GM23338 (cell line): ENCODE measurements around the gene ANKRD55. TPM values are rescaled to one million over a fixed set of nuclear protein-coding genes. Genes with fewer than 3 reads are reported as not detected.

Experiments used
- ATAC-seq: fragments of 200-7000 bp; cut with Tn5 transposase; 3 replicates; pipeline ENCODE4 v1.9.1; 2020
- DNase-seq: peaks from one replicate; pipeline ENCODE4 v3.0.0-alpha.2; 2015; ENCODE audit warnings: low spot score
- H2AFZ ChIP-seq: fragments of 200-600 bp; sonication (generic); 2 replicates; pipeline ENCODE4 v1.8.0; 2016; ENCODE audit warnings: antibody characterized with exemption, mild to moderate bottlenecking, moderate library complexity
- H3F3A ChIP-seq: fragments of 200-600 bp; sonication (generic); replicated peaks from 2 replicates; pipeline ENCODE4 v1.8.0; 2017; ENCODE audit warnings: antibody characterized with exemption, mixed run types, low read depth
- H3K27ac ChIP-seq: fragments of 200-600 bp; sonication (generic); 2 replicates; pipeline ENCODE4 v1.6.1; 2016; ENCODE audit warnings: low read depth
- H3K27me3 ChIP-seq: fragments of 200-600 bp; sonication (generic); 2 replicates; pipeline ENCODE4 v1.8.0; 2016; ENCODE audit warnings: mild to moderate bottlenecking, mixed run types, moderate library complexity; ENCODE audit not compliant: insufficient read depth
- H3K36me3 ChIP-seq: fragments of 200-600 bp; sonication (generic); 2 replicates; pipeline ENCODE4 v1.8.0; 2016; ENCODE audit warnings: mild to moderate bottlenecking; ENCODE audit not compliant: insufficient read depth
- H3K4me1 ChIP-seq: fragments of 200-600 bp; sonication (generic); 2 replicates; pipeline ENCODE4 v1.8.0; 2016; ENCODE audit warnings: mild to moderate bottlenecking, moderate library complexity; ENCODE audit not compliant: insufficient read depth
- H3K4me2 ChIP-seq: fragments of 200-600 bp; sonication (generic); 2 replicates; pipeline ENCODE4 v1.7.1; 2017; ENCODE audit warnings: mixed run types
- H3K4me3 ChIP-seq: fragments of 200-600 bp; sonication (generic); 2 replicates; pipeline ENCODE4 v1.6.1; 2016; ENCODE audit warnings: mixed run types
- H3K79me2 ChIP-seq: fragments of 200-600 bp; sonication (generic); replicated peaks from 2 replicates; pipeline ENCODE4 v1.8.0; 2017; ENCODE audit warnings: mild to moderate bottlenecking; ENCODE audit not compliant: insufficient read depth
- H3K9me2 ChIP-seq: fragments of 200-600 bp; sonication (generic); 2 replicates; pipeline ENCODE4 v1.8.0; 2017; ENCODE audit not compliant: insufficient read depth
- H4K20me1 ChIP-seq: fragments of 200-600 bp; sonication (generic); replicated peaks from 2 replicates; pipeline ENCODE4 v1.8.0; 2017; ENCODE audit warnings: mild to moderate bottlenecking; ENCODE audit not compliant: insufficient read depth
- H3K27ac Mint-ChIP-seq: 2 replicates; pipeline ENCODE4 v1.8.0; 2020; ENCODE audit warnings: inconsistent platforms, mild to moderate bottlenecking, moderate library complexity, mixed read lengths
- H3K27me3 Mint-ChIP-seq: 3 replicates; pipeline ENCODE4 v1.8.0; 2022; ENCODE audit warnings: low read depth, mild to moderate bottlenecking, moderate library complexity, mixed read lengths, inconsistent platforms; ENCODE audit not compliant: insufficient read depth, poor library complexity
- H3K36me3 Mint-ChIP-seq: 3 replicates; pipeline ENCODE4 v1.8.0; 2021; ENCODE audit warnings: low read depth, mild to moderate bottlenecking, inconsistent platforms, moderate library complexity, mixed read lengths
- H3K4me1 Mint-ChIP-seq: 3 replicates; pipeline ENCODE4 v1.8.0; 2020; ENCODE audit warnings: mild to moderate bottlenecking, inconsistent platforms, mixed read lengths
- H3K4me3 Mint-ChIP-seq: 3 replicates; pipeline ENCODE4 v1.8.0; 2021; ENCODE audit warnings: moderate library complexity, mild to moderate bottlenecking, inconsistent platforms, mixed read lengths
- H3K9me3 Mint-ChIP-seq: 3 replicates; pipeline ENCODE4 v1.8.0; 2020; ENCODE audit warnings: moderate library complexity, mild to moderate bottlenecking, inconsistent platforms, mixed read lengths
- CREB1 ChIP-seq: fragments of 250-450 bp; sonication (Bioruptor Pico); IDR thresholded peaks from 2 replicates; pipeline ENCODE4 v1.5.0; 2020; ENCODE audit warnings: low read depth, mild to moderate bottlenecking, moderate library complexity
- EZH2 ChIP-seq: fragments of 200-600 bp; sonication (generic); IDR thresholded peaks from one replicate; pipeline ENCODE4 v1.8.0; 2017; ENCODE audit warnings: antibody characterized with exemption, mild to moderate bottlenecking, low read depth; ENCODE audit not compliant: unreplicated experiment
- EZH2phosphoT487 ChIP-seq: fragments of 200-600 bp; sonication (generic); IDR thresholded peaks from one replicate; pipeline ENCODE4 v1.8.1; 2018; ENCODE audit warnings: antibody characterized with exemption; ENCODE audit not compliant: unreplicated experiment
- JUNB ChIP-seq: IDR thresholded peaks from one replicate; pipeline ENCODE4 v1.6.1; 2016; ENCODE audit warnings: antibody characterized with exemption; ENCODE audit not compliant: unreplicated experiment
- NANOG ChIP-seq: IDR thresholded peaks from 2 replicates; pipeline ENCODE4 v1.6.1; 2016; ENCODE audit warnings: antibody characterized with exemption, borderline replicate concordance
- POLR2AphosphoS5 ChIP-seq: IDR thresholded peaks from 2 replicates; pipeline ENCODE4 v1.6.1; 2016; ENCODE audit warnings: antibody characterized with exemption, low read depth
- STAT1 ChIP-seq: IDR thresholded peaks from one replicate; pipeline ENCODE4 v1.6.1; 2016; ENCODE audit warnings: antibody characterized with exemption; ENCODE audit not compliant: unreplicated experiment
- ZNF114 ChIP-seq: fragments of 250-450 bp; sonication (Bioruptor Pico); IDR thresholded peaks from 2 replicates; pipeline ENCODE4 v1.5.0; 2020; ENCODE audit warnings: mild to moderate bottlenecking, moderate library complexity
- ZNF331 ChIP-seq: fragments of 250-450 bp; sonication (Bioruptor Pico); IDR thresholded peaks from 2 replicates; pipeline ENCODE4 v1.5.0; 2020; ENCODE audit warnings: low read depth, mild to moderate bottlenecking, moderate library complexity
- polyA plus RNA-seq: library from polyadenylated mRNA; unstranded; fragments of >200 nt; fragmentation: Nextera tagmentation; extraction: Ambion mirVana; gene quantifications from 2 replicates; pipeline ENCODE4 v1.2.1, GENCODE V29; 2016
- total RNA-seq: library from RNA; depleted of rRNA; stranded (reverse); fragments of >200 nt; shearing (Covaris generic); gene quantifications from 2 replicates; pipeline ENCODE4 v1.2.3, GENCODE V29; 2014
- TF ChIP-seq, protein P1 (sequence below): fragments of 250-450 bp; sonication (Bioruptor Pico); IDR thresholded peaks from 2 replicates; pipeline ENCODE4 v1.5.0; 2020; ENCODE audit warnings: mild to moderate bottlenecking, moderate library complexity
- TF ChIP-seq, protein P2 (sequence below), 2 experiments: fragments of 200-600 bp in 1 of 2; sonication (generic) in 1 of 2; conservative IDR thresholded peaks; 2 replicates each; pipeline versions ENCODE4 v1.5.1 to v1.6.1; 2016 to 2017; ENCODE audit warnings: antibody characterized with exemption in 2 of 2, low read depth in 2 of 2, mild to moderate bottlenecking in 2 of 2, moderate library complexity in 1 of 2
- TF ChIP-seq, protein P3 (sequence below): IDR thresholded peaks from one replicate; pipeline ENCODE4 v1.6.1; 2018; ENCODE audit warnings: antibody characterized with exemption; ENCODE audit not compliant: unreplicated experiment
- TF ChIP-seq, protein P4 (sequence below): IDR thresholded peaks from 2 replicates; pipeline ENCODE4 v1.6.1; 2016; ENCODE audit warnings: antibody characterized with exemption

The ANKRD55 gene
- total and polyA plus RNA-seq, 2 experiments from 2014 or later: not detected

DNA sequence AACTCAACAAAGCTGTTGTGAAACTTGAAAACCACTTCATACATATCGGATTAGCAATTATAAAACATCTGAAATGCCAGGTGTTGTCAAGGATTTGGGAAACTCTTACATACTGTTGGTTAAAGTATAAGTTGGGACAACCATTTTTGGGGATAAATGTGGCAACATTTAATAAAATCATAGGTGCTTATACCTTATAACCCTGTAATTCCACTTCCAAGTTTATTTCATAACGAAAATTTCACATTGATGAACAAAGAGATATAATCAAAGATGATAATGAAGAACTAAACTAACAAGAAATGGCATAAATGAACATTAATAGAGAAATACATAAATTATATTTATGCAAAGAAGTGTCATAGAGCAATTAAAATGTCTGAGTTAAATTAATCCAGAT lies 54.3 kb downstream of the ANKRD55 start (continued):
- TF ChIP-seq, protein P1, sequence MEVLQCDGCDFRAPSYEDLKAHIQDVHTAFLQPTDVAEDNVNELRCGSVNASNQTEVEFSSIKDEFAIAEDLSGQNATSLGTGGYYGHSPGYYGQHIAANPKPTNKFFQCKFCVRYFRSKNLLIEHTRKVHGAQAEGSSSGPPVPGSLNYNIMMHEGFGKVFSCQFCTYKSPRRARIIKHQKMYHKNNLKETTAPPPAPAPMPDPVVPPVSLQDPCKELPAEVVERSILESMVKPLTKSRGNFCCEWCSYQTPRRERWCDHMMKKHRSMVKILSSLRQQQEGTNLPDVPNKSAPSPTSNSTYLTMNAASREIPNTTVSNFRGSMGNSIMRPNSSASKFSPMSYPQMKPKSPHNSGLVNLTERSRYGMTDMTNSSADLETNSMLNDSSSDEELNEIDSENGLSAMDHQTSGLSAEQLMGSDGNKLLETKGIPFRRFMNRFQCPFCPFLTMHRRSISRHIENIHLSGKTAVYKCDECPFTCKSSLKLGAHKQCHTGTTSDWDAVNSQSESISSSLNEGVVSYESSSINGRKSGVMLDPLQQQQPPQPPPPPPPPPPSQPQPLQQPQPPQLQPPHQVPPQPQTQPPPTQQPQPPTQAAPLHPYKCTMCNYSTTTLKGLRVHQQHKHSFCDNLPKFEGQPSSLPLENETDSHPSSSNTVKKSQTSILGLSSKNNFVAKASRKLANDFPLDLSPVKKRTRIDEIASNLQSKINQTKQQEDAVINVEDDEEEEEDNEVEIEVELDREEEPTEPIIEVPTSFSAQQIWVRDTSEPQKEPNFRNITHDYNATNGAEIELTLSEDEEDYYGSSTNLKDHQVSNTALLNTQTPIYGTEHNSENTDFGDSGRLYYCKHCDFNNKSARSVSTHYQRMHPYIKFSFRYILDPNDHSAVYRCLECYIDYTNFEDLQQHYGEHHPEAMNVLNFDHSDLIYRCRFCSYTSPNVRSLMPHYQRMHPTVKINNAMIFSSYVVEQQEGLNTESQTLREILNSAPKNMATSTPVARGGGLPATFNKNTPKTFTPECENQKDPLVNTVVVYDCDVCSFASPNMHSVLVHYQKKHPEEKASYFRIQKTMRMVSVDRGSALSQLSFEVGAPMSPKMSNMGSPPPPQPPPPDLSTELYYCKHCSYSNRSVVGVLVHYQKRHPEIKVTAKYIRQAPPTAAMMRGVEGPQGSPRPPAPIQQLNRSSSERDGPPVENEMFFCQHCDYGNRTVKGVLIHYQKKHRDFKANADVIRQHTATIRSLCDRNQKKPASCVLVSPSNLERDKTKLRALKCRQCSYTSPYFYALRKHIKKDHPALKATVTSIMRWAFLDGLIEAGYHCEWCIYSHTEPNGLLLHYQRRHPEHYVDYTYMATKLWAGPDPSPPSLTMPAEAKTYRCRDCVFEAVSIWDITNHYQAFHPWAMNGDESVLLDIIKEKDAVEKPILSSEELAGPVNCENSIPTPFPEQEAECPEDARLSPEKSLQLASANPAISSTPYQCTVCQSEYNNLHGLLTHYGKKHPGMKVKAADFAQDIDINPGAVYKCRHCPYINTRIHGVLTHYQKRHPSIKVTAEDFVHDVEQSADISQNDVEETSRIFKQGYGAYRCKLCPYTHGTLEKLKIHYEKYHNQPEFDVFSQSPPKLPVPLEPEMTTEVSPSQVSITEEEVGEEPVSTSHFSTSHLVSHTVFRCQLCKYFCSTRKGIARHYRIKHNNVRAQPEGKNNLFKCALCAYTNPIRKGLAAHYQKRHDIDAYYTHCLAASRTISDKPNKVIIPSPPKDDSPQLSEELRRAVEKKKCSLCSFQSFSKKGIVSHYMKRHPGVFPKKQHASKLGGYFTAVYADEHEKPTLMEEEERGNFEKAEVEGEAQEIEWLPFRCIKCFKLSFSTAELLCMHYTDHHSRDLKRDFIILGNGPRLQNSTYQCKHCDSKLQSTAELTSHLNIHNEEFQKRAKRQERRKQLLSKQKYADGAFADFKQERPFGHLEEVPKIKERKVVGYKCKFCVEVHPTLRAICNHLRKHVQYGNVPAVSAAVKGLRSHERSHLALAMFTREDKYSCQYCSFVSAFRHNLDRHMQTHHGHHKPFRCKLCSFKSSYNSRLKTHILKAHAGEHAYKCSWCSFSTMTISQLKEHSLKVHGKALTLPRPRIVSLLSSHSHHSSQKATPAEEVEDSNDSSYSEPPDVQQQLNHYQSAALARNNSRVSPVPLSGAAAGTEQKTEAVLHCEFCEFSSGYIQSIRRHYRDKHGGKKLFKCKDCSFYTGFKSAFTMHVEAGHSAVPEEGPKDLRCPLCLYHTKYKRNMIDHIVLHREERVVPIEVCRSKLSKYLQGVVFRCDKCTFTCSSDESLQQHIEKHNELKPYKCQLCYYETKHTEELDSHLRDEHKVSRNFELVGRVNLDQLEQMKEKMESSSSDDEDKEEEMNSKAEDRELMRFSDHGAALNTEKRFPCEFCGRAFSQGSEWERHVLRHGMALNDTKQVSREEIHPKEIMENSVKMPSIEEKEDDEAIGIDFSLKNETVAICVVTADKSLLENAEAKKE (CRISPR knock-in tag): no peak

DNA sequence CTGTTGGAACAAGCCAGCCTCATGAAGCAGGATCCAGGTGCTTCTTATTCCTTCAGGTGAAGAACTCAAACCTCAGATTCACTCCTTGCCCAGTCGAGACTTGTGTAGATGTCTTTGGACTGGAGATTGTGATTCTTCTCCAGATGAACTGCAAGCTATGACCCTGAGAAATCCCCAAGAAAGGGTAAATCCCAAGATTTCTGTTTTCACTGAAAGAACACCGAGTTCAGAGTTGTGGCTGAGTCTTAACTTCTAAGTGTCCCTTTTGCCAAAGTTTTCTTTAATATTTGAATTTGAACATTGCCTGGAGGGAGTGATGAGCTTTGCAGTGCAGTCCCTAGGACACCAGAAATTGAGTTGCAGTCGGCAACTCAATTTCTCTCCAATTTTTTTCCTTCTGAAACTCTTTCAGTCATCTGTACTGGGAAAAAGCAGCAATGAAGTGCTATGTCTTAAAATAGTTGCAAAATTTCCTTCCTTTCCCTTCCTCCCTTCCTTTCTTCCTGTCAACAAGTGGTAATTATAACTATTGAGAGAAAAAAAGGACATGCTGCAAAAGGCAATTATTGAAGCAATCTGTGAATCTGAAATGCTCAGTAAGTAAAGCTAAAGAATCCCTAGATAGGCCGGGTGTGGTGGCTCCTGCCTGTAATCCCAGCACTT lies 56.1 kb downstream of the ANKRD55 start:
- H3K79me2 ChIP-seq: no peaks in the 10 kb centered on the region
- no peaks in the 10 kb centered on the region for H3F3A ChIP-seq
- no peak overlapping the region for H3K4me3 Mint-ChIP-seq
- no peaks in the 10 kb centered on the region for H4K20me1 ChIP-seq
- no peak overlapping the region for H3K27ac ChIP-seq
- H3K4me1 Mint-ChIP-seq: peaks cover 10% of the 10 kb centered on the region
- no peak overlapping the region for H3K27ac Mint-ChIP-seq
- no peaks in the 10 kb centered on the region for H3K36me3 Mint-ChIP-seq
- H3K4me3 ChIP-seq: no peak overlapping the region
- H2AFZ ChIP-seq: peak overlapping the region; percentile 11; the same call in 1 of the 2 replicates
- H3K9me2 ChIP-seq: peaks cover 3% of the 10 kb centered on the region; the same call in 1 of the 2 replicates
- TF ChIP-seq EZH2phosphoT487 (no peak), NANOG (no peak), JUNB (no peak), CREB1 (CRISPR knock-in tag) (no peak), ZNF114 (CRISPR knock-in tag) (no peak), STAT1 (no peak), POLR2AphosphoS5 (no peak), ZNF331 (CRISPR knock-in tag) (no peak), EZH2 (no peak)
- TF ChIP-seq, protein P2, sequence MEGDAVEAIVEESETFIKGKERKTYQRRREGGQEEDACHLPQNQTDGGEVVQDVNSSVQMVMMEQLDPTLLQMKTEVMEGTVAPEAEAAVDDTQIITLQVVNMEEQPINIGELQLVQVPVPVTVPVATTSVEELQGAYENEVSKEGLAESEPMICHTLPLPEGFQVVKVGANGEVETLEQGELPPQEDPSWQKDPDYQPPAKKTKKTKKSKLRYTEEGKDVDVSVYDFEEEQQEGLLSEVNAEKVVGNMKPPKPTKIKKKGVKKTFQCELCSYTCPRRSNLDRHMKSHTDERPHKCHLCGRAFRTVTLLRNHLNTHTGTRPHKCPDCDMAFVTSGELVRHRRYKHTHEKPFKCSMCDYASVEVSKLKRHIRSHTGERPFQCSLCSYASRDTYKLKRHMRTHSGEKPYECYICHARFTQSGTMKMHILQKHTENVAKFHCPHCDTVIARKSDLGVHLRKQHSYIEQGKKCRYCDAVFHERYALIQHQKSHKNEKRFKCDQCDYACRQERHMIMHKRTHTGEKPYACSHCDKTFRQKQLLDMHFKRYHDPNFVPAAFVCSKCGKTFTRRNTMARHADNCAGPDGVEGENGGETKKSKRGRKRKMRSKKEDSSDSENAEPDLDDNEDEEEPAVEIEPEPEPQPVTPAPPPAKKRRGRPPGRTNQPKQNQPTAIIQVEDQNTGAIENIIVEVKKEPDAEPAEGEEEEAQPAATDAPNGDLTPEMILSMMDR (conservative IDR thresholded peaks at IDR 0.05; ENCODE audit: low read depth in 2 of 2): no peak
- TF ChIP-seq, protein P3, sequence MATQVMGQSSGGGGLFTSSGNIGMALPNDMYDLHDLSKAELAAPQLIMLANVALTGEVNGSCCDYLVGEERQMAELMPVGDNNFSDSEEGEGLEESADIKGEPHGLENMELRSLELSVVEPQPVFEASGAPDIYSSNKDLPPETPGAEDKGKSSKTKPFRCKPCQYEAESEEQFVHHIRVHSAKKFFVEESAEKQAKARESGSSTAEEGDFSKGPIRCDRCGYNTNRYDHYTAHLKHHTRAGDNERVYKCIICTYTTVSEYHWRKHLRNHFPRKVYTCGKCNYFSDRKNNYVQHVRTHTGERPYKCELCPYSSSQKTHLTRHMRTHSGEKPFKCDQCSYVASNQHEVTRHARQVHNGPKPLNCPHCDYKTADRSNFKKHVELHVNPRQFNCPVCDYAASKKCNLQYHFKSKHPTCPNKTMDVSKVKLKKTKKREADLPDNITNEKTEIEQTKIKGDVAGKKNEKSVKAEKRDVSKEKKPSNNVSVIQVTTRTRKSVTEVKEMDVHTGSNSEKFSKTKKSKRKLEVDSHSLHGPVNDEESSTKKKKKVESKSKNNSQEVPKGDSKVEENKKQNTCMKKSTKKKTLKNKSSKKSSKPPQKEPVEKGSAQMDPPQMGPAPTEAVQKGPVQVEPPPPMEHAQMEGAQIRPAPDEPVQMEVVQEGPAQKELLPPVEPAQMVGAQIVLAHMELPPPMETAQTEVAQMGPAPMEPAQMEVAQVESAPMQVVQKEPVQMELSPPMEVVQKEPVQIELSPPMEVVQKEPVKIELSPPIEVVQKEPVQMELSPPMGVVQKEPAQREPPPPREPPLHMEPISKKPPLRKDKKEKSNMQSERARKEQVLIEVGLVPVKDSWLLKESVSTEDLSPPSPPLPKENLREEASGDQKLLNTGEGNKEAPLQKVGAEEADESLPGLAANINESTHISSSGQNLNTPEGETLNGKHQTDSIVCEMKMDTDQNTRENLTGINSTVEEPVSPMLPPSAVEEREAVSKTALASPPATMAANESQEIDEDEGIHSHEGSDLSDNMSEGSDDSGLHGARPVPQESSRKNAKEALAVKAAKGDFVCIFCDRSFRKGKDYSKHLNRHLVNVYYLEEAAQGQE: no peak
- TF ChIP-seq, protein P4, sequence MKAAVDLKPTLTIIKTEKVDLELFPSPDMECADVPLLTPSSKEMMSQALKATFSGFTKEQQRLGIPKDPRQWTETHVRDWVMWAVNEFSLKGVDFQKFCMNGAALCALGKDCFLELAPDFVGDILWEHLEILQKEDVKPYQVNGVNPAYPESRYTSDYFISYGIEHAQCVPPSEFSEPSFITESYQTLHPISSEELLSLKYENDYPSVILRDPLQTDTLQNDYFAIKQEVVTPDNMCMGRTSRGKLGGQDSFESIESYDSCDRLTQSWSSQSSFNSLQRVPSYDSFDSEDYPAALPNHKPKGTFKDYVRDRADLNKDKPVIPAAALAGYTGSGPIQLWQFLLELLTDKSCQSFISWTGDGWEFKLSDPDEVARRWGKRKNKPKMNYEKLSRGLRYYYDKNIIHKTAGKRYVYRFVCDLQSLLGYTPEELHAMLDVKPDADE: no peak
- no peak overlapping the region for H3K4me2 ChIP-seq
- no peaks in the 10 kb centered on the region for H3K36me3 ChIP-seq
- ATAC-seq (no peak), DNase-seq (no peak)
- H3K27me3 ChIP-seq: no peaks in the 10 kb centered on the region
- H3K27me3 Mint-ChIP-seq: peaks cover 3% of the 10 kb centered on the region
- H3K4me1 ChIP-seq: peaks cover 6% of the 10 kb centered on the region; the same call in 1 of the 2 replicates
- H3K9me3 Mint-ChIP-seq: no peaks in the 10 kb centered on the region
